WERI-Rb-1 (cell line): ENCODE measurements around the gene LRRC26.
A peak's percentile ranks its signal among the peaks of the same experiment; 100 is the strongest.

Source experiments
- DNase-seq: peaks from one replicate; pipeline ENCODE4 v3.0.0-alpha.2; 2020
- H3K27ac ChIP-seq: fragments of 250-450 bp; sonication (Bioruptor Pico); 2 replicates; pipeline ENCODE4 v1.5.1; 2020; ENCODE audit warnings: mild to moderate bottlenecking, moderate library complexity
- H3K27me3 ChIP-seq: fragments of 250-450 bp; sonication (Bioruptor Pico); 2 replicates; pipeline ENCODE4 v1.5.1; 2021; ENCODE audit warnings: mild to moderate bottlenecking, low read depth, moderate library complexity; ENCODE audit not compliant: insufficient read depth, severe bottlenecking
- H3K36me3 ChIP-seq: fragments of 250-450 bp; sonication (Bioruptor Pico); 2 replicates; pipeline ENCODE4 v1.5.1; 2020; ENCODE audit warnings: mild to moderate bottlenecking, moderate library complexity
- H3K4me3 ChIP-seq: 2 replicates; pipeline ENCODE4 v1.5.1; 2011; ENCODE audit warnings: low read depth, mild to moderate bottlenecking, control low read depth, low read length
- H3K9me3 ChIP-seq: fragments of 250-450 bp; sonication (Bioruptor Pico); 2 replicates; pipeline ENCODE4 v1.5.1; 2021; ENCODE audit warnings: mild to moderate bottlenecking, moderate library complexity; ENCODE audit not compliant: severe bottlenecking
- TF ChIP-seq, protein P1 (sequence below): IDR thresholded peaks from 2 replicates; pipeline ENCODE4 v1.5.1; 2011; ENCODE audit warnings: low read depth, mild to moderate bottlenecking, control low read depth, inconsistent platforms, low read length

The LRRC26 gene

GRCh38 chr9:137143459-137143858 is 26.4 kb downstream of the LRRC26 start:
- peaks cover 11% of the 10 kb centered on the region for H3K27me3 ChIP-seq
- no peak for DNase-seq
- no peaks in the 10 kb centered on the region for H3K9me3 ChIP-seq
- no peaks in the 10 kb centered on the region for H3K36me3 ChIP-seq
- H3K27ac ChIP-seq: no peak overlapping the region
- TF ChIP-seq, protein P1, sequence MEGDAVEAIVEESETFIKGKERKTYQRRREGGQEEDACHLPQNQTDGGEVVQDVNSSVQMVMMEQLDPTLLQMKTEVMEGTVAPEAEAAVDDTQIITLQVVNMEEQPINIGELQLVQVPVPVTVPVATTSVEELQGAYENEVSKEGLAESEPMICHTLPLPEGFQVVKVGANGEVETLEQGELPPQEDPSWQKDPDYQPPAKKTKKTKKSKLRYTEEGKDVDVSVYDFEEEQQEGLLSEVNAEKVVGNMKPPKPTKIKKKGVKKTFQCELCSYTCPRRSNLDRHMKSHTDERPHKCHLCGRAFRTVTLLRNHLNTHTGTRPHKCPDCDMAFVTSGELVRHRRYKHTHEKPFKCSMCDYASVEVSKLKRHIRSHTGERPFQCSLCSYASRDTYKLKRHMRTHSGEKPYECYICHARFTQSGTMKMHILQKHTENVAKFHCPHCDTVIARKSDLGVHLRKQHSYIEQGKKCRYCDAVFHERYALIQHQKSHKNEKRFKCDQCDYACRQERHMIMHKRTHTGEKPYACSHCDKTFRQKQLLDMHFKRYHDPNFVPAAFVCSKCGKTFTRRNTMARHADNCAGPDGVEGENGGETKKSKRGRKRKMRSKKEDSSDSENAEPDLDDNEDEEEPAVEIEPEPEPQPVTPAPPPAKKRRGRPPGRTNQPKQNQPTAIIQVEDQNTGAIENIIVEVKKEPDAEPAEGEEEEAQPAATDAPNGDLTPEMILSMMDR: no peak
- no peak overlapping the region for H3K4me3 ChIP-seq

- TF ChIP-seq, protein P1: no peak
- Histone ChIP-seq H3K9me3 (no peaks in the 10 kb centered on the region), H3K4me3 (no peak overlapping the region), H3K27ac (no peak overlapping the region), H3K36me3 (no peaks in the 10 kb centered on the region), H3K27me3 (peaks cover 12% of the 10 kb centered on the region)
- DNase-seq: no peak
Observed at GRCh38 chr9:137141976-137142936, 27.6 kb downstream of the LRRC26 start.

DNA sequence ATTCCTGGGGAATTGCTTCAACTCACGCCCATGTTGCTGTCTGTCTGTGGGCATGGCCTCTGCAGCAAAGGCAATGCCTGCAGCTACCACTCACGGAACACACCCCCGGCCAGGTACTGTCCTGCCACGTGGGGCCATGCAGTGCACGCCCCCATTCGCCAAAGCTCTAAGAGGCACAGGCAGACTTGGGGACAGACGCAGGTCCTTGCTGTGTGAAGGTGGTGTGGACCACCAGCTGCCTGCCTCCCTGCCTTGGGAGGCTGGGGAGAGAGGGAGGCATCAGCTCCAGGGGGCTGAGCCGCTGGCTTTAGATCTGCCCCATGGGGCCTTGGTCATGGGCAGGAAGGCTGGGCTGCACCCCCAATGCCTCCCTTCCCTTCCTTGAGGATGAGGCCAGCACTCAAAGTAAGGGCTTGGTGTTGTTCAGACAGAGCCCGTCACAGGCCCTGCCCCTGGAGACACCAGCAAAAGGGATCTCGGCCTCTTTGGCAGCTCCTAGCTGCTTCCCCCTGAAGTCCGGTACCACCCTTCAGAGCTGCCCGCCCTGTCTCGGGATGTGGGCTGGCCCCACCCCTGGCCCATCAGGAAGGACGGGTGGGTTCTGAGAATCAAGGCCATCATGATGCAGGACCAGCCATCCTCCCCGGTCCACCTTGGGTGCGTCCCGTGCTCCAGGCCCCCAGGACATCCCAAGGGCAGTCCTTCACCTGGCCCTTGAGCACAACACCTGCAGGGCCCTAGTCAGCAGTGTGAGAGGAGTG is 28.6 kb downstream of the LRRC26 start:
- no peak for DNase-seq
- Histone ChIP-seq H3K27me3 (peaks cover 12% of the 10 kb centered on the region), H3K27ac (no peak overlapping the region)

DNA sequence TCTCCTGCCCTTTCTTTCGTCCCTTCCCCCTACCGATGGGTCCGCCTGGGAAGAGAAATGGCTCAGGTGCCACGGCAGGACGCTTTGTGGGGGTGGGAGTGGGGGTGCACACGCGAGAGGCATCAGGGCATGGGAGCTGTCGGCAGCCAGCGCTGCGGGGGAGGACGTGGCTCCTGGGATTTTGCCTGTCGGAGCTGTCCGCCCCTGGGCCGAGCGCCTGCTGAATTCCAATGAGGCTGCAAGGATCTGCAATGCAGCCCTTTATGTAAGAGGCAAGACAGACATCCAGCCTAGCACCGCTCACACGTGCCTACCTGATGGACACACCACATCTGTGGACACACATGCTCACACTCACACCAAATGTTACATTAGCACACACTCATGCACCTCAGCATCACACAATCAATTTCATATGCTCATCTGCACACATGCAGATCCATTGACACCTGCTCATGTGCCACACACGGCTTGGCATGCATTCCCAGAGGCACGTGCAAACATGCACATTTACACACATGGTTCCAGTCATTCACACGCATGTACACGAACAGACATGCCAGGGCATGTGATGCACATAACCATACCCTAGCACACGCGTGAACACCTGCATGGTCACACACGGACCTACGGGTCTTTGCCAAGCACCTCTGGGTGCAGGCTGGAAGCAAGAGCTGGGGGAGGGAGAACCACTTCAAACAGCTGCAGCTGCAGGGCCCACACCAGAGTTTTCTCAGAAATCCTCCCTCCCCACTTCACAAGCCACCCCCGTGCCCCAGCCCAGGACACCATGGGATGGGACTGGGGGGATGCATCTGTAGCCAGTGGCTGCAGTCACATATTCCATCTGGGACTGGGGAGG is 29.5 kb downstream of the LRRC26 start:
- Histone ChIP-seq H3K9me3 (no peaks in the 10 kb centered on the region), H3K27ac (no peak overlapping the region), H3K4me3 (no peak overlapping the region), H3K27me3 (peaks cover 12% of the 10 kb centered on the region), H3K36me3 (no peaks in the 10 kb centered on the region)
- no peak for DNase-seq
- TF ChIP-seq, protein P1: no peak

More for the DNA sequence above, 28.6 kb downstream of the LRRC26 start:
- Histone ChIP-seq H3K4me3 (no peak overlapping the region), H3K36me3 (no peaks in the 10 kb centered on the region), H3K9me3 (no peaks in the 10 kb centered on the region)
- TF ChIP-seq, protein P1: no peak

- Histone ChIP-seq H3K27me3 (peaks cover 12% of the 10 kb centered on the region), H3K27ac (no peak overlapping the region), H3K36me3 (no peaks in the 10 kb centered on the region), H3K9me3 (no peaks in the 10 kb centered on the region), H3K4me3 (peak overlapping the region; percentile 27)
- DNase-seq: no peak
- TF ChIP-seq, protein P1: no peak
Observed at GRCh38 chr9:137139468-137140150, 30.2 kb downstream of the LRRC26 start.
